H1 (cell line): Measurements from ENCODE around the gene ZNF532. TPM values are rescaled to one million over a fixed set of nuclear protein-coding genes. Genes with fewer than 3 reads are reported as not detected.

ENCODE experiments used
- CTCF ChIA-PET: fragments of 300-600 bp; sonication (Branson Sonifier 250); formaldehyde crosslinking; loops from one replicate; lab custom pipeline; 2021; ENCODE audit not compliant: partially characterized antibody; lab: Charles Lee
- POLR2A ChIA-PET: fragments of 300-600 bp; sonication (Branson Sonifier 250); formaldehyde crosslinking; loops from one replicate; lab custom pipeline; 2021; ENCODE audit warnings: inconsistent platforms; ENCODE audit not compliant: partially characterized antibody; lab: Charles Lee
- DNase-seq, 2 experiments: peaks; one replicate each; pipeline versions ENCODE4 v3.0.0 to v3.0.0-alpha.2; 2010 to 2022; ENCODE audit warnings: low spot score in 2 of 2, low read depth in 1 of 2, mixed read lengths in 1 of 2
- FAIRE-seq: peaks from 2 replicates; lab custom pipeline; 2011; peaks lifted over from hg19 to GRCh38; lab: Jason Lieb, UNC
- H2AFZ ChIP-seq: 2 replicates; pipeline ENCODE4 v1.8.1; 2012; ENCODE audit warnings: low read length, inconsistent platforms
- H2AK5ac ChIP-seq: 2 replicates; pipeline ENCODE4 v1.6.1; 2013; ENCODE audit warnings: low read depth, low read length
- H2BK120ac ChIP-seq: replicated peaks from 2 replicates; pipeline ENCODE3; 2013; ENCODE audit warnings: low read depth, low read length, inconsistent platforms
- H2BK12ac ChIP-seq: 2 replicates; pipeline ENCODE4 v1.6.1; 2013; ENCODE audit warnings: low read depth, low read length
- H2BK15ac ChIP-seq: 2 replicates; pipeline ENCODE4 v1.6.1; 2013; ENCODE audit warnings: low read length
- H2BK20ac ChIP-seq: 2 replicates; pipeline ENCODE4 v1.6.1; 2013; ENCODE audit warnings: low read length
- H2BK5ac ChIP-seq: 2 replicates; pipeline ENCODE4 v1.6.1; 2013; ENCODE audit warnings: low read depth, low read length
- H3K14ac ChIP-seq: 2 replicates; pipeline ENCODE4 v1.6.1; 2013; ENCODE audit warnings: inconsistent platforms; ENCODE audit not compliant: insufficient read length
- H3K18ac ChIP-seq: 2 replicates; pipeline ENCODE4 v1.6.1; 2013; ENCODE audit warnings: low read length; ENCODE audit errors: extremely low read depth
- H3K23ac ChIP-seq: 2 replicates; pipeline ENCODE4 v1.6.1; 2013; ENCODE audit warnings: inconsistent platforms; ENCODE audit not compliant: insufficient read length
- H3K23me2 ChIP-seq: 2 replicates; pipeline ENCODE4 v1.6.1; 2013; ENCODE audit warnings: low read depth, low read length
- H3K27ac ChIP-seq: 2 replicates; pipeline ENCODE4 v1.6.1; 2011; ENCODE audit warnings: low read depth, low read length, inconsistent platforms
- H3K27me3 ChIP-seq, 4 experiments: replicated peaks in 1 of 4; 1 replicate in 1 of 4; 2 replicates in 3 of 4; pipeline versions ENCODE4 v1.6.1 to v1.8.1; 2011 to 2013; ENCODE audit warnings: low read length in 3 of 4, mild to moderate bottlenecking in 3 of 4, inconsistent platforms in 2 of 4, mixed read lengths in 2 of 4, moderate library complexity in 1 of 4; ENCODE audit not compliant: control insufficient read depth in 3 of 4, insufficient read depth in 3 of 4; ENCODE audit errors: extremely low read depth in 1 of 4
- H3K36me3 ChIP-seq, 4 experiments: 2 replicates each; pipeline versions ENCODE4 v1.6.1 to v1.8.1; 2011 to 2013; ENCODE audit warnings: mild to moderate bottlenecking in 4 of 4, low read length in 3 of 4, moderate library complexity in 2 of 4, control low read depth in 1 of 4, inconsistent platforms in 1 of 4; ENCODE audit not compliant: insufficient read depth in 4 of 4, control insufficient read depth in 2 of 4
- H3K4ac ChIP-seq: replicated peaks from 2 replicates; pipeline ENCODE3; 2013; ENCODE audit warnings: low read length, low read depth, mixed read lengths, inconsistent platforms; ENCODE audit not compliant: insufficient read length
- H3K4me1 ChIP-seq, 4 experiments: replicated peaks in 1 of 4; 1 replicate in 1 of 4; 2 replicates in 3 of 4; pipeline versions ENCODE4 v1.6.1 to v1.8.1; 2011 to 2013; ENCODE audit warnings: low read length in 3 of 4, inconsistent platforms in 2 of 4, mixed read lengths in 1 of 4; ENCODE audit not compliant: insufficient read depth in 4 of 4, control insufficient read depth in 3 of 4
- H3K4me2 ChIP-seq, 2 experiments: 2 replicates each; pipeline versions ENCODE4 v1.6.1 to v1.8.1; 2011 to 2013; ENCODE audit warnings: low read depth in 2 of 2, low read length in 2 of 2, control low read depth in 1 of 2, inconsistent platforms in 1 of 2, mild to moderate bottlenecking in 1 of 2; ENCODE audit not compliant: insufficient read depth in 1 of 2
- H3K4me3 ChIP-seq, 4 experiments: fragments of 200-600, 300-600 bp in 1 of 4; sonication (generic), shearing (Covaris generic), sonication (Bioruptor Twin) in 1 of 4; 2 replicates each; pipeline versions ENCODE4 v1.5.1 to v1.8.1; 2011 to 2016; ENCODE audit warnings: low read length in 4 of 4, low read depth in 3 of 4, control low read depth in 2 of 4, inconsistent platforms in 2 of 4, mild to moderate bottlenecking in 2 of 4, mixed read lengths in 1 of 4, moderate library complexity in 1 of 4; ENCODE audit not compliant: insufficient read depth in 2 of 4; ENCODE audit errors: extremely low read depth in 1 of 4
- H3K56ac ChIP-seq: replicated peaks from 2 replicates; pipeline ENCODE3; 2013; ENCODE audit warnings: low read depth, mild to moderate bottlenecking, mixed read lengths, low read length, inconsistent platforms; ENCODE audit not compliant: insufficient read length
- H3K79me1 ChIP-seq: 2 replicates; pipeline ENCODE4 v1.6.1; 2013; ENCODE audit warnings: low read depth, low read length, control low read depth
- H3K79me2 ChIP-seq, 2 experiments: 2 replicates each; pipeline versions ENCODE4 v1.6.1 to v1.8.1; 2012 to 2013; ENCODE audit warnings: low read length in 2 of 2, mild to moderate bottlenecking in 2 of 2, inconsistent platforms in 1 of 2; ENCODE audit not compliant: insufficient read depth in 2 of 2, control insufficient read depth in 1 of 2
- H3K9ac ChIP-seq, 4 experiments: replicated peaks in 1 of 4; 1 replicate in 1 of 4; 2 replicates in 3 of 4; pipeline versions ENCODE4 v1.6.1 to v1.8.1; 2011 to 2013; ENCODE audit warnings: low read depth in 3 of 4, low read length in 3 of 4, control low read depth in 2 of 4, mild to moderate bottlenecking in 2 of 4, moderate library complexity in 2 of 4, inconsistent platforms in 1 of 4; ENCODE audit errors: extremely low read depth in 1 of 4
- H3K9me3 ChIP-seq, 2 experiments: 2 replicates each; pipeline versions ENCODE4 v1.6.1 to v1.8.1; 2012 to 2013; ENCODE audit warnings: mild to moderate bottlenecking in 2 of 2, moderate library complexity in 2 of 2, control low read depth in 1 of 2, inconsistent platforms in 1 of 2, low read depth in 1 of 2, low read length in 1 of 2, mixed read lengths in 1 of 2; ENCODE audit not compliant: insufficient read depth in 2 of 2
- H4K20me1 ChIP-seq, 2 experiments: replicated peaks in 1 of 2; 2 replicates each; pipeline versions ENCODE3 to v1.8.1; 2011 to 2013; ENCODE audit warnings: inconsistent platforms in 2 of 2, low read length in 2 of 2, mild to moderate bottlenecking in 1 of 2; ENCODE audit not compliant: insufficient read depth in 2 of 2, control insufficient read depth in 1 of 2
- H4K5ac ChIP-seq: 2 replicates; pipeline ENCODE4 v1.6.1; 2013; ENCODE audit warnings: low read length, low read depth, mixed read lengths, inconsistent platforms; ENCODE audit not compliant: insufficient read length
- H4K8ac ChIP-seq: 2 replicates; pipeline ENCODE4 v1.8.0; 2013; ENCODE audit warnings: mild to moderate bottlenecking, moderate library complexity, low read length, inconsistent platforms; ENCODE audit not compliant: insufficient read depth; ENCODE audit errors: extremely low read depth
- H4K91ac ChIP-seq: replicated peaks from 2 replicates; pipeline ENCODE3; 2013; ENCODE audit warnings: low read length, mixed read lengths, inconsistent platforms; ENCODE audit not compliant: insufficient read length
- POLR2AphosphoS5 ChIP-seq: IDR thresholded peaks from 2 replicates; pipeline ENCODE4 v1.6.1; 2011; ENCODE audit warnings: low read depth, low read length
- SIN3A ChIP-seq, 2 experiments: IDR thresholded peaks in 1 of 2; conservative IDR thresholded peaks in 1 of 2; 2 replicates each; pipeline ENCODE4 v1.6.1; 2011 to 2012; ENCODE audit warnings: low read length in 2 of 2, improper control_type of control experiment in 1 of 2, low read depth in 1 of 2, mild to moderate bottlenecking in 1 of 2
- SP1 ChIP-seq: IDR thresholded peaks from 2 replicates; pipeline ENCODE4 v1.6.1; 2011; ENCODE audit warnings: low read depth, low read length
- WGBS, 2 experiments: shearing (Covaris generic) in 1 of 2; methylation state at CpG; one replicate each; pipeline versions ENCODE4 v1.1.6 to v1.1.7; 2013 to 2015; ENCODE audit warnings: low lambda C conversion rate in 2 of 2, mixed read lengths in 2 of 2, inconsistent platforms in 1 of 2, low coverage in 1 of 2, missing lambda C conversion rate in 1 of 2; ENCODE audit not compliant: insufficient replicate concordance in 2 of 2, insufficient coverage in 1 of 2, insufficient read length in 1 of 2; ENCODE audit errors: extremely low coverage in 1 of 2, missing lambda C conversion rate in 1 of 2; 5-methylcytosine and 5-hydroxymethylcytosine counted together
- polyA plus RNA-seq, 7 experiments: library from polyadenylated mRNA; depleted of rRNA in 3 of 7; stranded (reverse) in 5 of 7; unstranded in 2 of 7; fragments of >200 nt in 5 of 7; fragments of 200-250 nt in 2 of 7; gene quantifications; 1 replicate in 5 of 7; 2 replicates in 1 of 7; 4 replicates in 1 of 7; pipeline versions ENCODE4 v1.2.1 to v1.2.3, GENCODE V29; 2011 to 2013; ENCODE audit warnings: missing spikeins in 2 of 7, mixed read lengths in 2 of 7
- total RNA-seq: library from RNA; stranded (reverse); fragmentation: NEBNext Ultra II Directional; extraction: Animal tissue kit (Norgen Biotek cat#: 25700); gene quantifications from 2 replicates; pipeline ENCODE4 v1.2.1, GENCODE V29; 2021

The ZNF532 gene
- total and polyA plus RNA-seq, 2 of the 8 experiments (the other 6 are each of a cell fraction or from before 2014, with no cell fraction given): 143 to 240 TPM

- peaks cover 18 to 96% of the 10 kb centered on the region in 2 experiments for H3K79me2 ChIP-seq
- TF ChIP-seq SP1 (no peak), SIN3A (conservative IDR thresholded peaks at IDR 0.05 in 1 of 2, IDR thresholded peaks at IDR 0.05 in 1 of 2; ENCODE audit: low read depth in 1 of 2, low read length in 2 of 2) (no peak), POLR2AphosphoS5 (no peak)
These were observed 22.4 kb downstream of the ZNF532 start for GRCh38 chr18:58886864-58887612.

More at GRCh38 chr18:58886864-58887612, 22.4 kb downstream of the ZNF532 start:
- Histone ChIP-seq H3K56ac (no peak overlapping the region), H4K5ac (no peak overlapping the region), H4K8ac (no peak overlapping the region), H2BK15ac (no peak overlapping the region), H3K27me3 (no peaks in the 10 kb centered on the region), H4K20me1 (peaks cover 2 to 13% of the 10 kb centered on the region in 2 experiments), H3K23ac (no peak overlapping the region), H2BK12ac (no peak overlapping the region), H3K9me3 (no peaks in the 10 kb centered on the region), H3K4ac (no peak overlapping the region), H4K91ac (no peak overlapping the region), H2AFZ (no peak overlapping the region), H3K27ac (peak overlapping the region; percentile 23; the same call in 1 of the 2 replicates), H3K4me2 (no peak overlapping the region), H2AK5ac (no peak overlapping the region), H3K23me2 (no peaks in the 10 kb centered on the region), H3K18ac (no peak overlapping the region), H2BK5ac (no peak overlapping the region), H3K4me3 (no peak overlapping the region), H3K9ac (no peak overlapping the region), H3K4me1 (peaks cover 0 to 6% (median 5%) of the 10 kb centered on the region in 4 experiments; a peak in 4 of 7 replicates), H3K36me3 (peaks cover 4 to 81% (median 29%) of the 10 kb centered on the region in 4 experiments), H3K79me1 (peaks cover 10% of the 10 kb centered on the region), H2BK120ac (no peak overlapping the region), H3K14ac (no peak overlapping the region), H2BK20ac (no peak overlapping the region)
- ChIA-PET POLR2A (interaction anchor here (1.0 to 23.2 kb wide), 5 partner anchors 9 to 43 kb away, joined by 3 to 622 read pairs (median 4); partner anchors contain the start of gene ZNF532), CTCF (interaction anchor here (1.1 to 3.7 kb wide), 2 partner anchors 20 to 105 kb away, joined by 4 to 24 read pairs; no protein-coding TSS in a partner anchor)
- FAIRE-seq: peak; percentile 7
- WGBS, 2 experiments: 93% methylated on average over 8 of the region's 8 CpGs; no CpG with 5 or more reads in 1 of the 2 experiments
- no peak for DNase-seq
